DND-41 (cell line): ENCODE data around the gene MAPRE3.

ENCODE experiments used
- EZH2 ChIP-seq: IDR thresholded peaks from 3 replicates; pipeline ENCODE4 v1.6.1; 2012; ENCODE audit warnings: borderline replicate concordance, low read depth, mild to moderate bottlenecking, moderate library complexity, low read length, inconsistent platforms; ENCODE audit not compliant: severe bottlenecking
- TF ChIP-seq, protein P1 (sequence below): IDR thresholded peaks from 2 replicates; pipeline ENCODE4 v1.5.1; 2012; ENCODE audit warnings: borderline replicate concordance, low read length, moderate library complexity, mild to moderate bottlenecking; ENCODE audit not compliant: poor library complexity, severe bottlenecking; ENCODE audit errors: extremely low read depth

DNA sequence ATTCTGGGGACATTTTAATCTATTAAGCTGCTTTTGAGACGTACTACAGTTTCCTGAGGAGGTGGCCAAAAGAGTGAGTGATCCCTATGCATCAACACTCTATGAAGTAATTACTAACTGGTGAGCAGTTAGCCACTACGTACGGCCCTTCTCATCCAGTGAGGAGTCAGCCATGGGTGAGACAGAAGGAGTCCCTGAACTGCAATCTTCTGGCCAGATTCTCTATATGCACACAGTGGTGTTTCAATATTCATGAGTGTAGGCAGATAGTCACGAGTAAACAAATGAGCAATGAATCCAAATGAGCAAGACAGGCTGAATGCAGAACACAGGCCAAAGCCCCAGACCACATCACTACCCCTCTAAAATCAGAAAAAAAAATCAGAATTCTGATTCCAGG, 32.6 kb downstream of the MAPRE3 start:
- TF ChIP-seq EZH2, result no peak
- TF ChIP-seq, protein P1, sequence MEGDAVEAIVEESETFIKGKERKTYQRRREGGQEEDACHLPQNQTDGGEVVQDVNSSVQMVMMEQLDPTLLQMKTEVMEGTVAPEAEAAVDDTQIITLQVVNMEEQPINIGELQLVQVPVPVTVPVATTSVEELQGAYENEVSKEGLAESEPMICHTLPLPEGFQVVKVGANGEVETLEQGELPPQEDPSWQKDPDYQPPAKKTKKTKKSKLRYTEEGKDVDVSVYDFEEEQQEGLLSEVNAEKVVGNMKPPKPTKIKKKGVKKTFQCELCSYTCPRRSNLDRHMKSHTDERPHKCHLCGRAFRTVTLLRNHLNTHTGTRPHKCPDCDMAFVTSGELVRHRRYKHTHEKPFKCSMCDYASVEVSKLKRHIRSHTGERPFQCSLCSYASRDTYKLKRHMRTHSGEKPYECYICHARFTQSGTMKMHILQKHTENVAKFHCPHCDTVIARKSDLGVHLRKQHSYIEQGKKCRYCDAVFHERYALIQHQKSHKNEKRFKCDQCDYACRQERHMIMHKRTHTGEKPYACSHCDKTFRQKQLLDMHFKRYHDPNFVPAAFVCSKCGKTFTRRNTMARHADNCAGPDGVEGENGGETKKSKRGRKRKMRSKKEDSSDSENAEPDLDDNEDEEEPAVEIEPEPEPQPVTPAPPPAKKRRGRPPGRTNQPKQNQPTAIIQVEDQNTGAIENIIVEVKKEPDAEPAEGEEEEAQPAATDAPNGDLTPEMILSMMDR, result no peak
